GM18858 (cell line): Measurements from ENCODE around the gene NSUN2.

ENCODE experiments used
- ATAC-seq: cut with Tn5 transposase; IDR thresholded peaks from one replicate; pipeline ENCODE4 v1.9.1; 2021; ENCODE audit not compliant: unreplicated experiment

NSUN2 gene

GRCh38 chr5:6567068-6567467, 65.8 kb downstream of the NSUN2 start:
- ATAC-seq, result no peak

DNA sequence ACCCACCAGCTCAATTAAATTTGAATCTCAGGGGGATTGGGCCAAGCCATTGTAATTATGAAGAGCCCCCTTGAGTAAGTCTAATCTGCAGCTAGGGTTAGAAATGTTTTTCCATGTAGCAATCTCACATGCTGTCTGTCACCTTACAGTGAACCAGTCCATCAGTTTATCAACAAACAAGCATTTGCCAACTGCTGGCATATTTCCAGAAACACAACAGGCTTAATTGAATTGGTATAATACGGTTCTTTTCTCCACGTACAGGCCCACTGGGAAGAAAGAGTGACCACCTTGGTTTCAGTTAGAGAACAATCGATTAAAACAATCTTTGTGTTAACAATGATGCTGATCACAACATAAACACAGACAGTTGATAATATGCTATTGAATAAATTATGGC, 67.4 kb downstream of the NSUN2 start:
- no peak for ATAC-seq

DNA sequence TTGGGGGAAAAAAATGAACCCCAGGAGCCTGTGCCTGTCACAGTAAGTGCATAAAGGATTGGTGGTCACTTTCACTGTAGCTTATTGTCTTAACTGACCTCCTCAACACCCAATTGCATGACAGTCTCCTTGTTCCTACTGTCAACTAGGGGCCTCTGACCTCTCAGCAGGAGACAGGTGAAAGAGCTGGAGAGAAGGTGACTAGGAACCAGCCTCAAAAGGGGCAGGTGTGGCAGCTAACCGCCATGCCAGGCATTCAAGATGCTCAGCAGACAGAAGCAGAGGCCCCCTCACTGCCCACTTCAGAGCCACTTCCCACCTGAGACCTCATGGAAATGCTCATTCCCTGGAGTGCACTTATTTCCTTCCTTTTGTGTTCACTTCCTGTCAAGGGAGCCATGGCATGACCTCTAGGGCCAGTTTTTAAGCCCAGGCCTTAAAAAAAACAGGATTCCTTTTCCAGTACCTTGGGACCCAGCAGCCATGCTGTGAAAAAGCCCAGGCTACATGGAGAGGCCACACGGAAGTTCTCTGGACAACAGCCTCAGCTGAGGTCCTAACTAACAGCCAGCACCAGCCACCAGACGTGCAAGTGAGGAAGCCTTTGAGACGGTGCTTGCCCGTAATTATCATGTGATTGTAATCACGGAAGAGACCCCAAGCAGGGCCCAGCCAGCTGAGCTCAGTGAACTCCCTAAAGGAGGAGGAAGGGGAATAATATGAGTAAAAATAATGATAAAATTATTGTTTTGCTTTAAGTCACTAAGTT, 74.9 kb downstream of the NSUN2 start:
- ATAC-seq, result no peak

GRCh38 chr5:6556802-6557102, 76.1 kb downstream of the NSUN2 start:
- ATAC-seq, result no peak

DNA sequence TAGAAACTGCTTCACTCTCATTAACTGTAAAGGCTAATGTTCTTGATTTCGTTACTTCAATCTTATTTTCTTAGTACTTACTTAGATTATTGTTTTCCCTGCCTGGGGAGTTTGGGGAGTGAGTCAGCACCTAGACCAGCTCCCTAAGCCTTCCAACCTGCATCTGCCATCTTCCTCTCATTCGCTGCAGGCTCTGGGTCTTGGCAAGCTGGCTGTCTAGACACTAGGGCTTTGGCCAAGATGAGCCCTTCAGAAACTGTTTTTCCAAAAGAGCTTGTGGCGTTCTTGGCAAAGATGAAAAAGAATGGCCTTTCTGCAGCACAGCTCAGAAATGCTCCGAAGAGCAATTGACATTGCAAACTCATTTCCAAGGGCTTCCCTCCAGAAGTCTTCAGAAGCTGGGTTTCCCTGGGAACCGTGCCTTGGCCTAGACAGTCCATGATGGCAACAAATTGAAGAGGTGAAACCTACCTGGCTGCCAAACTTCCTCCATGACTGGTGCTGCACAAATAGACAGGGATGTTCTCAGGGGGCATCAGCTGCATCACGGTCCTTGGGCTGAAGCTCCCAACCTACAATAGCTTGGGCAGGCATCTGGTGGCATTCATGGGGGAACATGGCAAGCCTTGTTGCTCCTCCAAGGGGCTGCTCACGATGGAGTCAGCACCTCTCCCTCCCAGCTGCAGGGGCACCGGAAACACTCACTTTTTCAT, 76.6 kb downstream of the NSUN2 start:
- ATAC-seq, result no peak

DNA sequence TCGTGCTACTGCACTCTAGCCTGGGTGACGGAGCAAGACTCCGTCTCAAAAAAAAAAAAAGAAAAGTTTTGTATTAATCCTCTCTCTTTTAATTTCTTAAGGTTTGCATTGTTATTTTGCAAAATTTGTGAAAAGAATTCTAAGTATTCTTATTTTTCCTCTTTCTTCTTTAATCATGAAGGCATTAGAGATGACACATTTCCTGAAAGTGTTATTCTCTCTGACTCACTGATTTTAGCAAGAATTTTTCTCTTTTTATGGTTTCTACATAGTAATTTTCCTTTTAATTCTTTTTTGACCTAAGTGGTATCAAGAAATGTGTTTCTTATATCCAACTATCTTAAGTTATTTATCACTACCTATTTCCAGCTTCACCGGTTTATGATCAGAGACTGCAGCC, 78.0 kb downstream of the NSUN2 start:
- no peak for ATAC-seq

DNA sequence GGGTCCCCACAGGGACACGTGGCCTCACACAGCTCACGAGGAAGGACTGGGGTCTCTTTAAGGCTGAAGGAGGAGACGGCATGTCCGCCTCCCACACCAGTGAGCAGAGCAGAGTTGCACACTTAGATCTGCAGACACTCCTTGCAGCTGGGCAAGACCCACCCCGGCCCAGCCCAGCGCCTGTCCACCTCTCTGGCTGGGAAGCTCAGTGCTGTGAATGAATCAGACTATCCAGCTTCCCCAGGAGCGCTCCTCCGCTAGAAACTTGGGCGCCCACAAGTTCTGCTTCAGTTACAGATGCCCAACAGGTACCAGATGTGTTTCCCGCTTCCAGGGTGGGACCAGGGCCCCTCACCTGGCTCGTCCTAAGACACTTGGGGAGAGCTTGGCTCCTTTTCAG, 78.9 kb downstream of the NSUN2 start:
- ATAC-seq, result no peak

GRCh38 chr5:6552612-6553011, 80.2 kb downstream of the NSUN2 start:
- no peak for ATAC-seq

GRCh38 chr5:6551955-6552313, 80.9 kb downstream of the NSUN2 start:
- no peak for ATAC-seq

DNA sequence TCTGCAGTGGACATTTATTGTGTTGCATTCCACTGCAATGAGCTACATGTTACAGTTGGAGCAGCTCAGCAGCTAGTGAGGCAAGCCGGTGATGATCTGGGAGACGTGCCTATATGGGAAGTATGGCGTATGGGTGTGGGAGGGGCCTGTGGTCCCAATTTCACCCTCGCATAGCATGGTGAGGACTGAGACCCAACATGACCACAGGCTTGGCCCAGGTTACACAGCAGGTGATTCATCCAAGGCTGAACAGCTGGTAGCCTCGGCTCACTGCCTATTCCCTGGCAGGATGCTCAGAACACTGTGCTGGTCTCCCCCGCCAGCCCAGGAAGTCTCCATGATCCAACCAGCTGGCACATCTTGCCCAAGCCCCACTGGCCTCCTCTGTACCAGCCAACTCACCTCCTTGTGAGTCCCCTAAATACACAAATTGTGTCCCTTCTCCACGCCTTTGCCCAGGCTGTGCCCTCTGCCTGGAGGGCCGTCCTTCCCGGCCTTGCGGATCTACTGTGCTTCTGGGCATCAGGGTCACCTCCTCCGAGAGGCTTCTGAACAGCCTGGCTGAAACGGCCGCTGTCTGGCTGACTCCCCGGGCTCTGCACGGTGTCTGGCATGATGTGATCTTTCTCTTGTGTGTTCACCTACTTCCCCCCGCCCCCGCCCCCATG, 81.4 kb downstream of the NSUN2 start:
- ATAC-seq, result no peak

- no peak for ATAC-seq
Measured at GRCh38 chr5:6550628-6551027, 82.2 kb downstream of the NSUN2 start.
